MM.1S (cell line): ENCODE measurements around the gene MAP2K7.

Source experiments
- CTCF ChIP-seq: fragments of 300-600 bp; sonication (generic); IDR thresholded peaks from 2 replicates; pipeline ENCODE4 v1.5.1; 2016; ENCODE audit warnings: antibody characterized with exemption, low read length, mixed read lengths
- EZH2 ChIP-seq: fragments of 300-600 bp; sonication (generic); optimal IDR thresholded peaks from 2 replicates; pipeline ENCODE3; 2017; ENCODE audit warnings: low read depth, mild to moderate bottlenecking, antibody characterized with exemption, low read length, mixed read lengths
- EZH2phosphoT487 ChIP-seq: fragments of 300-600 bp; sonication (generic); IDR thresholded peaks from 2 replicates; pipeline ENCODE4 v1.6.1; 2018; ENCODE audit warnings: antibody characterized with exemption, low read length

GRCh38 chr19:7909471-7910067 is 5.9 kb downstream of the MAP2K7 start:
- TF ChIP-seq CTCF (no peak), EZH2 (no peak), EZH2phosphoT487 (no peak)
